ENCODE results near the gene ZNF385C. TPM values are rescaled to one million over a fixed set of nuclear protein-coding genes. Genes with fewer than 3 reads are reported as not detected.
A peak's percentile ranks its signal among the peaks of the same experiment; 100 is the strongest.

The ZNF385C gene
- total and polyA plus RNA-seq, 4 donors = 0.03 to 0.19 (median 0.06) TPM; not detected in 1

- H3K36me3 ChIP-seq (ENCODE audit: control insufficient read depth in 4 of 4, insufficient read depth in 3 of 4, low read depth in 1 of 4, low read length in 3 of 4) = peaks cover 0 to 4% (median 2%) of the 10 kb centered on the region in 4 donors
- no peak for DNase-seq (ENCODE audit: low spot score)
- 90% methylated on average over 1 of the region's 1 CpG for WGBS
- TF ChIP-seq ZBTB33 (IDR thresholded peaks at IDR 0.05) (no peak), REST (IDR thresholded peaks at IDR 0.05) (no peak), RXRA (IDR thresholded peaks at IDR 0.05) (no peak), HNF4A (conservative IDR thresholded peaks at IDR 0.05) (no peak), RAD21 (IDR thresholded peaks at IDR 0.05) (no peak), HNF4G (IDR thresholded peaks at IDR 0.05) (no peak), JUND (IDR thresholded peaks at IDR 0.05) (no peak), TAF1 (conservative IDR thresholded peaks at IDR 0.05) (no peak), FOXA1 (IDR thresholded peaks at IDR 0.05) (no peak), SP1 (IDR thresholded peaks at IDR 0.05) (no peak), NR2F2 (IDR thresholded peaks at IDR 0.05) (no peak), MAX (IDR thresholded peaks at IDR 0.05) (no peak), FOXA2 (IDR thresholded peaks at IDR 0.05) (no peak), EGR1 (IDR thresholded peaks at IDR 0.05; ENCODE audit: low read depth in 2 of 2) (no peak), YY1 (IDR thresholded peaks at IDR 0.05) (no peak)
- TF ChIP-seq, protein P1, sequence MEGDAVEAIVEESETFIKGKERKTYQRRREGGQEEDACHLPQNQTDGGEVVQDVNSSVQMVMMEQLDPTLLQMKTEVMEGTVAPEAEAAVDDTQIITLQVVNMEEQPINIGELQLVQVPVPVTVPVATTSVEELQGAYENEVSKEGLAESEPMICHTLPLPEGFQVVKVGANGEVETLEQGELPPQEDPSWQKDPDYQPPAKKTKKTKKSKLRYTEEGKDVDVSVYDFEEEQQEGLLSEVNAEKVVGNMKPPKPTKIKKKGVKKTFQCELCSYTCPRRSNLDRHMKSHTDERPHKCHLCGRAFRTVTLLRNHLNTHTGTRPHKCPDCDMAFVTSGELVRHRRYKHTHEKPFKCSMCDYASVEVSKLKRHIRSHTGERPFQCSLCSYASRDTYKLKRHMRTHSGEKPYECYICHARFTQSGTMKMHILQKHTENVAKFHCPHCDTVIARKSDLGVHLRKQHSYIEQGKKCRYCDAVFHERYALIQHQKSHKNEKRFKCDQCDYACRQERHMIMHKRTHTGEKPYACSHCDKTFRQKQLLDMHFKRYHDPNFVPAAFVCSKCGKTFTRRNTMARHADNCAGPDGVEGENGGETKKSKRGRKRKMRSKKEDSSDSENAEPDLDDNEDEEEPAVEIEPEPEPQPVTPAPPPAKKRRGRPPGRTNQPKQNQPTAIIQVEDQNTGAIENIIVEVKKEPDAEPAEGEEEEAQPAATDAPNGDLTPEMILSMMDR (IDR thresholded peaks at IDR 0.05; ENCODE audit: low read depth, low read length, missing input control) = no peak
- H3K4me1 ChIP-seq (ENCODE audit: control insufficient read depth in 4 of 4, insufficient read depth in 4 of 4, low read length in 3 of 4) = peaks cover 7 to 19% (median 9%) of the 10 kb centered on the region in 4 donors
- no peak overlapping the region for H3K9ac ChIP-seq (ENCODE audit: low read depth in 1 of 2, low read length in 2 of 2)
- H3K9me3 ChIP-seq (ENCODE audit: control insufficient read depth in 4 of 4, low read length in 3 of 4) = no peaks in the 10 kb centered on the region
- no peak overlapping the region for H3K27ac ChIP-seq (ENCODE audit: low read depth in 1 of 2, low read length in 2 of 2)
- H3K4me3 ChIP-seq (ENCODE audit: low read depth in 1 of 3, low read length in 3 of 3) = no peak overlapping the region
- H3K27me3 ChIP-seq (ENCODE audit: control insufficient read depth in 4 of 4, insufficient read depth in 4 of 4, low read length in 3 of 4) = no peaks in the 10 kb centered on the region
Observed at GRCh38 chr17:42005166-42005565, 93.1 kb downstream of the ZNF385C start.

GRCh38 chr17:42002792-42003301, 95.4 kb downstream of the ZNF385C start:
- WGBS = 77% methylated on average over 3 of the region's 3 CpGs
- H3K27ac ChIP-seq (ENCODE audit: low read depth in 1 of 2, low read length in 2 of 2) = no peak overlapping the region

More at GRCh38 chr17:42002792-42003301, 95.4 kb downstream of the ZNF385C start:
- peaks cover 3 to 17% (median 10%) of the 10 kb centered on the region in 4 donors for H3K36me3 ChIP-seq (ENCODE audit: control insufficient read depth in 4 of 4, insufficient read depth in 3 of 4, low read depth in 1 of 4, low read length in 3 of 4)
- no peak overlapping the region for H3K4me3 ChIP-seq (ENCODE audit: low read depth in 1 of 3, low read length in 3 of 3)
- H3K4me1 ChIP-seq (ENCODE audit: control insufficient read depth in 4 of 4, insufficient read depth in 4 of 4, low read length in 3 of 4) = peaks cover 5 to 12% (median 7%) of the 10 kb centered on the region in 4 donors
- no peak overlapping the region for H3K9ac ChIP-seq (ENCODE audit: low read depth in 1 of 2, low read length in 2 of 2)
- H3K27me3 ChIP-seq (ENCODE audit: control insufficient read depth in 4 of 4, insufficient read depth in 4 of 4, low read length in 3 of 4) = no peaks in the 10 kb centered on the region
- no peaks in the 10 kb centered on the region for H3K9me3 ChIP-seq (ENCODE audit: control insufficient read depth in 4 of 4, low read length in 3 of 4)
- DNase-seq (ENCODE audit: low spot score) = no peak
- TF ChIP-seq ATF3 (IDR thresholded peaks at IDR 0.05) = no peak
- TF ChIP-seq GABPA (IDR thresholded peaks at IDR 0.05 in 1 of 2, conservative IDR thresholded peaks at IDR 0.05 in 1 of 2) = no peak
- no peak for TF ChIP-seq YY1 (IDR thresholded peaks at IDR 0.05)
- peak; percentile 17 to 42 for TF ChIP-seq HNF4A (conservative IDR thresholded peaks at IDR 0.05)
- no peak for TF ChIP-seq HNF4G (IDR thresholded peaks at IDR 0.05)
